ENCODE data around the gene LCE1E.

DNA sequence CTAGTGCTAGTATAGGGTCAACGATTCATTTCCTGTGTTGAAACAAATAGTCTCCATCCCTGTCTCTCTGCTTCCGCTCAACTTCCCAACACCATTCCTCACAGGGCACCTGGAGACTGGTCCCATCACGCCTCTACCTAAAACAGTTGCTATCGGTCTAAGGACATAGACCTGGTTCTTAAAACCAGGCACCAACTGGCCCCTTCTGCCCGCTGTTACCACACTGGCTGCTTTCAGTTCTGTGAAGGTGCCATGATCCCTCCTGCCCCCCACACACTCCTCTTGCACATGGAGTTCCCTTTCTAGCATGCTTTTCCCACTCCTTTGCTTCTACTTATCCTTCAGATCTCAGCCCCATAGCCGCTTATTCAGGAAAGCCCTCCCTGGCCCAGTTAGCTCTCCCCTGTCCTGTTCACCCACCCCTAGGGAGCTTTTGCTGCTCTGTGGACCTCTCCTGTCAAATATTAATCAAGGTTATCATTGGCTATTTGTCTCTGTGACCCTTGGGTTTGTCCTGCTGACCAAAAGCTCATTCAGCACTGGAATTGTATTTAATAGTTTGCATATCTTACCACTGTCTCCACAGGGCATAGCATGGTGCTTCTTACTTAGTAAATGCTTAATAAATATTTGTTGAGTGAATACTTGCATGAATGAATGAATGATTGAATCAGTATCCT, 40.2 kb upstream of the LCE1E start:
- TF ChIP-seq EZH2phosphoT487 (IDR thresholded peaks at IDR 0.05; ENCODE audit: low read depth), result no peak
- TF ChIP-seq CTCF (IDR thresholded peaks at IDR 0.05; ENCODE audit: low read depth, low read length), result no peak

Measured in OCI-LY3 (cell line).